Ascending aorta (tissue), 2 donors: ENCODE data around the gene ATF7. TPM values are rescaled to one million over a fixed set of nuclear protein-coding genes. Genes with fewer than 3 reads are reported as not detected.

ENCODE experiments used
- DNase-seq, 2 donors: peaks; one replicate each; pipeline ENCODE4 v3.0.0-alpha.2; 2019; ENCODE audit warnings: low spot score in 2 of 2
- H3K27ac ChIP-seq, 2 donors: fragments of 200-600 bp; sonication (generic); one replicate each; pipeline ENCODE4 v1.5.1; 2016 to 2017; ENCODE audit warnings: mild to moderate bottlenecking in 1 of 2
- H3K27me3 ChIP-seq: fragments of 200-600 bp; sonication (generic); one replicate; pipeline ENCODE4 v1.5.1; 2017
- H3K36me3 ChIP-seq, 2 donors: fragments of 200-600 bp; sonication (generic); one replicate each; pipeline ENCODE4 v1.5.1; 2016
- H3K4me1 ChIP-seq, 2 donors: fragments of 200-600 bp; sonication (generic); one replicate each; pipeline ENCODE4 v1.5.1; 2016 to 2017; ENCODE audit warnings: mild to moderate bottlenecking in 1 of 2
- H3K4me3 ChIP-seq, 2 donors: fragments of 200-600 bp; sonication (generic); one replicate each; pipeline ENCODE4 v1.5.1; 2016 to 2017; ENCODE audit warnings: mild to moderate bottlenecking in 1 of 2
- H3K9me3 ChIP-seq, 2 donors: fragments of 200-600 bp; sonication (generic); one replicate each; pipeline ENCODE4 v1.5.1; 2016
- intact Hi-C: fragments of 100-400 bp; cut with DNase I; formaldehyde crosslinking; loops from one replicate; pipeline ENCODE4 v1.15.1; 2023
- total RNA-seq: library from RNA; depleted of rRNA; stranded (reverse); fragments of >200 nt; gene quantifications from one replicate; pipeline ENCODE4 v1.1.0, GENCODE V29; 2016
- TF ChIP-seq, protein P1 (sequence below), 3 experiments: fragments of 200-600 bp in 2 of 3; fragments of 450-650 bp in 1 of 3; sonication (generic) in 2 of 3; IDR thresholded peaks; one replicate each; pipeline ENCODE4 v1.5.1; 2016 to 2019; ENCODE audit warnings: antibody characterized with exemption in 3 of 3, mild to moderate bottlenecking in 1 of 3, moderate library complexity in 1 of 3

ATF7 gene
- total RNA-seq, 1 donor from 2014 or later, result 67.6 TPM

DNA sequence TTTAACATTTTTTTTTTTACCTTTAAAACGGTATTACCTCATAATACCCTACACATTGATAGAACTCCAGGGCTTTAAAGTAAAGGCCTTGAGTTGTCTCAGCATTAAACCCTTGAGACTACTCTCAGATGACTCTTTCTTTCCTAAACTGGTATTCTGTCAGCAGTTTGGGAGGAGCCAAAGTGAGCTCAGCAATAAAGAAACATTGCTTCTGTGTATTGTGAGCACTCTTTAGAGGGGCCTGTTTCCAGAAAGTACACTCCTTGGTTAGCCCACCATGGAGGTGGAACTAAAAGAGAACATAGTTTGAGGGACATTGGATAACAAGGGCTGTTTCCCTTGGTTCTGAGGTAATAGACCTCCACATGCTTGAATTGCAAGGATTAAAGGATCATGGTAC, 147.3 kb downstream of the ATF7 start:
- intact Hi-C loops, result loop anchor here (2.0 kb wide), 1 partner anchor 30 kb away; no protein-coding TSS in a partner anchor
- Histone ChIP-seq H3K36me3 (peaks cover 83 to 92% of the 10 kb centered on the region in 2 donors), H3K27ac (peak overlapping the region; percentile 45 to 62), H3K27me3 (no peaks in the 10 kb centered on the region), H3K4me3 (no peak overlapping the region), H3K4me1 (no peaks in the 10 kb centered on the region), H3K9me3 (no peaks in the 10 kb centered on the region)
- DNase-seq, result no peak
- TF ChIP-seq, protein P1, sequence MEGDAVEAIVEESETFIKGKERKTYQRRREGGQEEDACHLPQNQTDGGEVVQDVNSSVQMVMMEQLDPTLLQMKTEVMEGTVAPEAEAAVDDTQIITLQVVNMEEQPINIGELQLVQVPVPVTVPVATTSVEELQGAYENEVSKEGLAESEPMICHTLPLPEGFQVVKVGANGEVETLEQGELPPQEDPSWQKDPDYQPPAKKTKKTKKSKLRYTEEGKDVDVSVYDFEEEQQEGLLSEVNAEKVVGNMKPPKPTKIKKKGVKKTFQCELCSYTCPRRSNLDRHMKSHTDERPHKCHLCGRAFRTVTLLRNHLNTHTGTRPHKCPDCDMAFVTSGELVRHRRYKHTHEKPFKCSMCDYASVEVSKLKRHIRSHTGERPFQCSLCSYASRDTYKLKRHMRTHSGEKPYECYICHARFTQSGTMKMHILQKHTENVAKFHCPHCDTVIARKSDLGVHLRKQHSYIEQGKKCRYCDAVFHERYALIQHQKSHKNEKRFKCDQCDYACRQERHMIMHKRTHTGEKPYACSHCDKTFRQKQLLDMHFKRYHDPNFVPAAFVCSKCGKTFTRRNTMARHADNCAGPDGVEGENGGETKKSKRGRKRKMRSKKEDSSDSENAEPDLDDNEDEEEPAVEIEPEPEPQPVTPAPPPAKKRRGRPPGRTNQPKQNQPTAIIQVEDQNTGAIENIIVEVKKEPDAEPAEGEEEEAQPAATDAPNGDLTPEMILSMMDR (IDR thresholded peaks at IDR 0.05), result no peak

DNA sequence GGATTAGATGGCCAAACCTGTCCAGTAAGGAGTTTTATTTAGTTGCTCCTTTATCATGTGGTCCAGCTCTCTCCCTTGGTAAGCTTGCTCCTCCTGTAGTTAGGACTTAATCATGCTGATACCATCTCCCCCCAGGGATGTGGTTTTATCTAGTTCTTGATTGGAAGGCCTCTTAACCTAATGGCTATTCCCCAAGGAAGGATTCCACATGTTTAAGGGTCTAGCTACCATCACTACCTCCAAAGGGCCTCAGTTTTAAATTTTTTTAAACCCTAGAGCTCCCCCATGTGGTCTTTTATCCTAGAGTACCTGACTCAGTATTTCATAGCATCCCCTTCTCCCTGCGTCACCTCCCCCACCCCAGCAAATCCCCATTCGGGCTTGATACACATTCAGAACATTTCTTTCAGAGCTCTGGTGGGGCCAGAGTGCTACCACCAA, 149.4 kb downstream of the ATF7 start:
- H3K9me3 ChIP-seq, result no peaks in the 10 kb centered on the region
- no peaks in the 10 kb centered on the region for H3K27me3 ChIP-seq
- H3K4me3 ChIP-seq, result no peak overlapping the region
- peaks cover 80 to 92% of the 10 kb centered on the region in 2 donors for H3K36me3 ChIP-seq
- TF ChIP-seq, protein P1 (IDR thresholded peaks at IDR 0.05), result peak in 1 of 3 experiments; percentile 22
- H3K4me1 ChIP-seq, result no peaks in the 10 kb centered on the region
- DNase-seq, result no peak
- H3K27ac ChIP-seq, result peak overlapping the region in 1 of 2 donors; percentile 39
- intact Hi-C loops, result no loop called here

DNA sequence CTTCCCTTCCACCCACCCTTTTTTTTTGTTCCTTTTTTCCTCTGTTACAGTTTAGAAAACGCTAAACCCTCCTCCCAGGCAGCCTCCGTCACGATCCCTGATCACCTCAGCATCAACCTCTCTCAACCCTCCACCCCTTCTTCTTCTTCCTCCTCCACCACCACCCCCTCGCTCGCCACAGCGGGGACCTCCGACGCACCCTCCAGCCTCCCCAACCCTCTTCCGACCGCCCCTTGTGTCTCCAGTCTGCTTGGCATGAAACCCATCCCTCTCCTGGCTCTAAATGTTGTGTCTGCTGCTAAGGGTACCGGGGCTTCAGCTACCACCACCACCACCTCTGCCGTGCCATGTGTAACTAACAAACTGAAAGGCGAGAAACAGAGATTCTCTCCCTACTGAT, 151.4 kb downstream of the ATF7 start:
- H3K27me3 ChIP-seq, result no peaks in the 10 kb centered on the region
- TF ChIP-seq, protein P1 (IDR thresholded peaks at IDR 0.05), result no peak
- DNase-seq, result no peak
- peaks cover 81 to 92% of the 10 kb centered on the region in 2 donors for H3K36me3 ChIP-seq
- no peaks in the 10 kb centered on the region for H3K4me1 ChIP-seq
- peak overlapping the region; percentile 14 to 40 for H3K27ac ChIP-seq
- H3K4me3 ChIP-seq, result no peak overlapping the region
- intact Hi-C loops, result no loop called here
- no peaks in the 10 kb centered on the region for H3K9me3 ChIP-seq

DNA sequence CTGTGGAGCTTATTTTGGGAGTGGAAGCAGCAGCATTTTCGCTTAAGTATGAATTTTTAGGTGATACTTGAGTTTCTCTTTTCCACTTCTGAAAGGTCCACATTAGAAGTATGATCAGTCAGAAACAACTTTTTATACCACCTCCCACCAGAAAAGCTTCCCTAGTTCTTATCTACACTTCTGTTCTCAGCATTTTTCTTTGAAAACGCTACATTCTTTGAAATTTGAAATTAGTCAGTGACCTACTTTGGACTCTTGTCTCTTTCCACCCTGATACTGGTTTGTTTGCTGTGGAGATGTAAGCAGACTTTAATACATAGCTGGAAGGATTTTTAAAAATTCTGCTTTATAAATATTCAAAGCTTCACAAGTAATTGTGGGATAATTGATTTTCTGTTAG, 152.1 kb downstream of the ATF7 start:
- H3K36me3 ChIP-seq, result peaks cover 82 to 94% of the 10 kb centered on the region in 2 donors
- H3K27ac ChIP-seq, result no peak overlapping the region
- no peaks in the 10 kb centered on the region for H3K4me1 ChIP-seq
- H3K9me3 ChIP-seq, result no peaks in the 10 kb centered on the region
- TF ChIP-seq, protein P1 (IDR thresholded peaks at IDR 0.05), result no peak
- no peak overlapping the region for H3K4me3 ChIP-seq
- intact Hi-C loops, result no loop called here
- no peaks in the 10 kb centered on the region for H3K27me3 ChIP-seq
- DNase-seq, result no peak

DNA sequence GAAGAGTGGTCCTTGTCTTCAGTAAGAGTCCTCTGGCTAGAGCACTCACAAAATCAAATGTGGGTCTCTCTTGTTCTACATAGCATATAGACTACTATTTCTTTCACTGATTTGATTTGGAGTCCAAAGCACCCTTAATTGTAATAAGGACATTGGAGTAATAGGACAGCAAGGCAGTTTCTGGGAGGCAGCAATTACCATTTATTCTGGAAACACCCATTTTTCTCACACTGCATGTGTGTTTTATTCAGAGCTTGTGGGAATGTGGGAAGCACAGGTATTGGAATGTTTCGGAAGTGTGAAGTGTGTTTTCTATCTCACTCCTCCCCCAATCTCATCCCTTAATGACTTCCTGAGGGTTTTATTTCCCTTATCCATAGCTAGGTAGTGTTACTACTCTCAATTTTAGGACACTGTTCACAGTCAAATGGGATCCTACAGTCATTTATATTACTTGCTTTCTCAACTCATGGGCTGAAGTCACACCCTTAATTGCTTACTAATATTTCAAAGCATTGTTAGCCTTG, 154.1 kb downstream of the ATF7 start:
- H3K36me3 ChIP-seq, result peaks cover 88 to 100% of the 10 kb centered on the region in 2 donors
- no peak overlapping the region for H3K4me3 ChIP-seq
- H3K9me3 ChIP-seq, result no peaks in the 10 kb centered on the region
- no peaks in the 10 kb centered on the region for H3K27me3 ChIP-seq
- intact Hi-C loops, result no loop called here
- TF ChIP-seq, protein P1 (IDR thresholded peaks at IDR 0.05), result no peak
- no peak for DNase-seq
- H3K27ac ChIP-seq, result no peak overlapping the region
- H3K4me1 ChIP-seq, result no peaks in the 10 kb centered on the region

DNA sequence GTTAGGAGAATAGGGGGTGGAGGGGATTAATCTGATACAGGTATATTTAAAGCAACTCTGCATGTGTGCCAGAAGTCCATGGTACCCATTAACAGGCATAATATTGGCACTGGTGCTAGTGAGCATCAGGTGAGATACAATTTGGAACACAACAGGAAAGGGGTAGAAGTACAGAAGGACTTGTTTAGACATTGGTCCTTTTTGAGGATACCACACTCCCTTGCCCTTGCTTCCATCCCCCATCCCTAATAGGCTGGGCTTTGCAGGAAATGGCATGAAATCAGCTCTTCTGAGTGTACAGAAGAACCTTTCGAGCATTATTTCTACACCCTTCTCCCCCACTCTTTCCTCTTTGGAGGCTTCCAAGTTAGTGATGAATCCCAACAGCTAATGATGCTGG, 157.9 kb downstream of the ATF7 start:
- Histone ChIP-seq H3K4me3 (no peak overlapping the region), H3K9me3 (no peaks in the 10 kb centered on the region), H3K27me3 (no peaks in the 10 kb centered on the region), H3K36me3 (peaks cover 94 to 100% of the 10 kb centered on the region in 2 donors), H3K4me1 (no peaks in the 10 kb centered on the region), H3K27ac (no peak overlapping the region)
- intact Hi-C loops, result no loop called here
- TF ChIP-seq, protein P1 (IDR thresholded peaks at IDR 0.05), result no peak
- no peak for DNase-seq
